MM.1S (cell line): ENCODE data around the gene C15orf40.

Experiments used
- DNase-seq: peaks from one replicate; pipeline ENCODE4 v3.0.0-alpha.2; 2015
- H2AFZ ChIP-seq: fragments of 300-600 bp; sonication (generic); 2 replicates; pipeline ENCODE4 v1.6.0; 2016; ENCODE audit warnings: antibody characterized with exemption, low read length
- H3F3A ChIP-seq: fragments of 300-600 bp; sonication (generic); 2 replicates; pipeline ENCODE4 v1.6.1; 2016; ENCODE audit warnings: mild to moderate bottlenecking, antibody characterized with exemption, low read length, moderate library complexity, mixed read lengths; ENCODE audit not compliant: insufficient read depth
- H3K27ac ChIP-seq: fragments of 300-600 bp; sonication (generic); 2 replicates; pipeline ENCODE4 v1.5.1; 2016; ENCODE audit warnings: mild to moderate bottlenecking, low read length
- H3K27me3 ChIP-seq: fragments of 300-600 bp; sonication (generic); replicated peaks from 2 replicates; pipeline ENCODE4 v1.6.0; 2016; ENCODE audit warnings: low read length; ENCODE audit not compliant: insufficient read depth
- H3K36me3 ChIP-seq: fragments of 300-600 bp; sonication (generic); replicated peaks from 2 replicates; pipeline ENCODE4 v1.6.1; 2016; ENCODE audit warnings: mild to moderate bottlenecking, low read length, mixed read lengths; ENCODE audit not compliant: insufficient read depth
- H3K4me1 ChIP-seq: fragments of 300-600 bp; sonication (generic); 2 replicates; pipeline ENCODE4 v1.6.1; 2016; ENCODE audit warnings: low read length, mixed read lengths
- H3K4me2 ChIP-seq: fragments of 300-600 bp; sonication (generic); 2 replicates; pipeline ENCODE4 v1.6.0; 2016; ENCODE audit warnings: low read depth, low read length
- H3K4me3 ChIP-seq: fragments of 300-600 bp; sonication (generic); 2 replicates; pipeline ENCODE4 v1.5.1; 2016; ENCODE audit warnings: low read length, mixed read lengths
- H3K79me2 ChIP-seq: fragments of 300-600 bp; sonication (generic); 2 replicates; pipeline ENCODE4 v1.6.1; 2016; ENCODE audit warnings: mixed run types, low read length, mixed read lengths
- H3K9ac ChIP-seq: fragments of 300-600 bp; sonication (generic); 2 replicates; pipeline ENCODE4 v1.6.1; 2016; ENCODE audit warnings: low read length, mixed read lengths
- H3K9me2 ChIP-seq: fragments of 300-600 bp; sonication (generic); replicated peaks from 2 replicates; pipeline ENCODE4 v1.6.1; 2016; ENCODE audit warnings: mild to moderate bottlenecking, low read length, mixed read lengths; ENCODE audit not compliant: insufficient read depth
- H3K9me3 ChIP-seq: fragments of 300-600 bp; sonication (generic); replicated peaks from 2 replicates; pipeline ENCODE4 v1.6.1; 2016; ENCODE audit warnings: mild to moderate bottlenecking, low read length, mixed read lengths; ENCODE audit not compliant: insufficient read depth
- H4K20me1 ChIP-seq: fragments of 300-600 bp; sonication (generic); 2 replicates; pipeline ENCODE4 v1.6.1; 2016; ENCODE audit warnings: mild to moderate bottlenecking, low read length, moderate library complexity, mixed read lengths; ENCODE audit not compliant: insufficient read depth
- EZH2 ChIP-seq: fragments of 300-600 bp; sonication (generic); optimal IDR thresholded peaks from 2 replicates; pipeline ENCODE3; 2017; ENCODE audit warnings: low read depth, mild to moderate bottlenecking, antibody characterized with exemption, low read length, mixed read lengths
- EZH2phosphoT487 ChIP-seq: fragments of 300-600 bp; sonication (generic); IDR thresholded peaks from 2 replicates; pipeline ENCODE4 v1.6.1; 2018; ENCODE audit warnings: antibody characterized with exemption, low read length
- TF ChIP-seq, protein P1 (sequence below): fragments of 300-600 bp; sonication (generic); IDR thresholded peaks from 2 replicates; pipeline ENCODE4 v1.5.1; 2016; ENCODE audit warnings: antibody characterized with exemption, low read length, mixed read lengths

Gene C15orf40

DNA sequence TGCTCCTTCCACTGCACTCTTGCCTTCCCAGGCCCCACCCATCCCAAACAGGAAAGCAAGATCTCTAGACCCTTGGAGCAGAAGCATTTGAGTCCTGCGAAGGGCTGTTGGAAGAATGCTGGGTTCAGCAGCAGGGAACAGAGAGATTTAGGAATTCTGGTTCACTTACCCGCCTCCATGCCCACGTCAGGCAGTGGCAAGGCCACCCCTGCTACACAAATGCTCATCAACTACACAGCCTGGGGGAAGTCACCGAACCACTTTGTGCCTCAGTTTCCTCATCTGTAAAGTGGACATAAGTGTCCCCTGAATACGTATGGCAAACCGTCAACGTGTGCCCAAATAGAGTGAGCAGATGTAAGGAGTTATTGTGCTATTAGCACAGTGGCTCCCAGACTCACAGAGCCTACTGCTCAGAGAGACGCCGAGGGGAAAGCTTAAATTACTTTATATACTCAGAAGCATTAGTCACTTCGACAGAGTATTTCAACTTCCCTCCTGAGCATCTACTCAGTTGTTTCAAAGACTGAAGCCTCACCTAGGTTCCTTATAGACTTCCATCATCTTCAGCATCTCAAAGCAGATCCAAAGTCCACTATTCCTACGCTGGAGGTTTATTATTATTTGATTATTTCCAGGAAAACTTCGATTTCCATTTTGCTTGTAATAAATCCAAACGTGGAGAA lies 59.8 kb downstream of the C15orf40 start:
- peaks cover 12% of the 10 kb centered on the region for H3K27me3 ChIP-seq
- H3F3A ChIP-seq: peaks cover 17% of the 10 kb centered on the region
- no peaks in the 10 kb centered on the region for H3K9me3 ChIP-seq
- H3K9ac ChIP-seq: no peak overlapping the region
- TF ChIP-seq EZH2 (no peak), EZH2phosphoT487 (no peak)
- TF ChIP-seq, protein P1, sequence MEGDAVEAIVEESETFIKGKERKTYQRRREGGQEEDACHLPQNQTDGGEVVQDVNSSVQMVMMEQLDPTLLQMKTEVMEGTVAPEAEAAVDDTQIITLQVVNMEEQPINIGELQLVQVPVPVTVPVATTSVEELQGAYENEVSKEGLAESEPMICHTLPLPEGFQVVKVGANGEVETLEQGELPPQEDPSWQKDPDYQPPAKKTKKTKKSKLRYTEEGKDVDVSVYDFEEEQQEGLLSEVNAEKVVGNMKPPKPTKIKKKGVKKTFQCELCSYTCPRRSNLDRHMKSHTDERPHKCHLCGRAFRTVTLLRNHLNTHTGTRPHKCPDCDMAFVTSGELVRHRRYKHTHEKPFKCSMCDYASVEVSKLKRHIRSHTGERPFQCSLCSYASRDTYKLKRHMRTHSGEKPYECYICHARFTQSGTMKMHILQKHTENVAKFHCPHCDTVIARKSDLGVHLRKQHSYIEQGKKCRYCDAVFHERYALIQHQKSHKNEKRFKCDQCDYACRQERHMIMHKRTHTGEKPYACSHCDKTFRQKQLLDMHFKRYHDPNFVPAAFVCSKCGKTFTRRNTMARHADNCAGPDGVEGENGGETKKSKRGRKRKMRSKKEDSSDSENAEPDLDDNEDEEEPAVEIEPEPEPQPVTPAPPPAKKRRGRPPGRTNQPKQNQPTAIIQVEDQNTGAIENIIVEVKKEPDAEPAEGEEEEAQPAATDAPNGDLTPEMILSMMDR: no peak
- H2AFZ ChIP-seq: 0 out of 2 replicates have a peak overlapping the region, but pooled peaks have one; percentile 51
- H4K20me1 ChIP-seq: no peaks in the 10 kb centered on the region
- H3K4me1 ChIP-seq: peaks cover 25% of the 10 kb centered on the region
- no peaks in the 10 kb centered on the region for H3K79me2 ChIP-seq
- H3K4me3 ChIP-seq: peak overlapping the region; percentile 58
- H3K9me2 ChIP-seq: no peaks in the 10 kb centered on the region
- H3K4me2 ChIP-seq: peak overlapping the region; percentile 81
- no peak overlapping the region for H3K27ac ChIP-seq
- DNase-seq: no peak
- no peaks in the 10 kb centered on the region for H3K36me3 ChIP-seq

DNA sequence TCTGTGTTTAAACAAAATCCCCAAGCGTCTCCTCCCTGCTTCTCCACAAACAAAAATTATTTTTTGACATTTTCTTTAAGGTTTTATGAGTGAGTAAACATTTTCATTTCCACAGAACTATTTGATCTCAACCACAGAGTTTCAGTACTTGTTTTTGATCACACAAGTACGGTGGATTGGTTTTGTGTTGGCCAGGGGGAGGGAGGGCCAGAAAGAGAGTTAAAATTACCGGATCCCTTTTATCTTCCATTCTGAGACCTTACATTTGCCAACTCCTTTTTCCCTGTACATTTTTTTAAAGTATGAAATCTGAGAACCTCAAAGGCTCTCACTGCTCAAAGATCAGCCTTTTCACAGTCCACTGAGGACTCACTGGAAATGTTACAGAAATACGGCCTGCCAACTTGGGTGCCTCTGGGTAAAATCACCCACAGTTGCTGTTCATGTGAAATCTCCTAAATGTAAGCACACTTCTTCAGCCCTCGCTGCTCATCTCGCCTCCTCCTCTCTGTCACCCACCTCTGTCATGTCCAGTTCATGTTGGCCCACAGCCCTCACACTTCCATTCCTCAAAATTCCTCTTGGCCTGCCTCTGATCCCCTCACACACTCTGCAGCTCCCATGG lies 60.6 kb downstream of the C15orf40 start:
- Histone ChIP-seq H3K4me2 (peak overlapping the region; percentile 81), H3K4me3 (peak overlapping the region; percentile 40), H3K27ac (peak overlapping the region; percentile 35; the same call in 1 of the 2 replicates), H4K20me1 (no peaks in the 10 kb centered on the region), H3K4me1 (peaks cover 25% of the 10 kb centered on the region), H3K27me3 (peaks cover 12% of the 10 kb centered on the region), H3F3A (peaks cover 17% of the 10 kb centered on the region), H3K9ac (no peak overlapping the region; the same call in 1 of the 2 replicates), H3K9me3 (no peaks in the 10 kb centered on the region), H3K36me3 (no peaks in the 10 kb centered on the region), H3K9me2 (no peaks in the 10 kb centered on the region), H2AFZ (no peak overlapping the region), H3K79me2 (no peaks in the 10 kb centered on the region)
- TF ChIP-seq, protein P1: no peak
- TF ChIP-seq EZH2 (no peak), EZH2phosphoT487 (no peak)
- DNase-seq: peak; percentile 71

DNA sequence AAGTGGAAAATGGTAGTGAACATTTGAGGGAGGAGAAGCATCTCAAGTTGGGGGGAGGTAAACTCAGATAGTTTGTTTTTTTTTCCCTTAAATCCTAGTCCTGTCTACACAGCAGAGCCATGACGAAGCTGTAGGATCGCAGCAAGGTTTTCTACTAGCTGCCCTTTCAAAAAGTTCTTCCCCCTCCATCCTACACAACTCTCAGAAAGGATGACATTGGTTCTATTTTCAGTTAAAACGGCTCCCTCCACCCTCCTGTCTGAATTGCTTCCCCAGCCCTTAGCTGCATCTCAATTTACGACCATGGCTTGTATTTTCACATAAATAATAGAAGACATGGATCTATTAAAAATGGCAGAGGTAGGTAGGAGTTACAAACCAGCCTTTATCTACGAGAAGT lies 61.1 kb downstream of the C15orf40 start:
- H3K9me3 ChIP-seq: no peaks in the 10 kb centered on the region
- TF ChIP-seq, protein P1: no peak
- TF ChIP-seq EZH2phosphoT487 (no peak), EZH2 (no peak)
- no peaks in the 10 kb centered on the region for H3K9me2 ChIP-seq
- H3K4me1 ChIP-seq: peaks cover 25% of the 10 kb centered on the region
- H4K20me1 ChIP-seq: no peaks in the 10 kb centered on the region
- no peaks in the 10 kb centered on the region for H3K36me3 ChIP-seq
- peak overlapping the region; percentile 40 for H3K4me3 ChIP-seq
- no peak overlapping the region for H2AFZ ChIP-seq
- DNase-seq: no peak
- no peaks in the 10 kb centered on the region for H3K79me2 ChIP-seq
- H3K9ac ChIP-seq: no peak overlapping the region
- H3F3A ChIP-seq: peaks cover 17% of the 10 kb centered on the region
- peak overlapping the region; percentile 35; the same call in 1 of the 2 replicates for H3K27ac ChIP-seq
- peak overlapping the region; percentile 81 for H3K4me2 ChIP-seq
- H3K27me3 ChIP-seq: peaks cover 12% of the 10 kb centered on the region
